OCI-LY1 (cell line): ENCODE results near the gene ESAM.

Source experiments
- EZH2 ChIP-seq: fragments of 200-600 bp; sonication (generic), shearing (Covaris generic); IDR thresholded peaks from 2 replicates; pipeline ENCODE4 v1.8.0; 2017; ENCODE audit warnings: borderline replicate concordance, mixed run types, mild to moderate bottlenecking, antibody characterized with exemption, low read length, moderate library complexity, mixed read lengths
- TF ChIP-seq, protein P1 (sequence below): fragments of 200-600 bp; sonication (generic), shearing (Covaris generic); IDR thresholded peaks from 2 replicates; pipeline ENCODE4 v1.5.1; 2017; ENCODE audit warnings: mild to moderate bottlenecking, antibody characterized with exemption, low read length, moderate library complexity, mixed read lengths

- TF ChIP-seq, protein P1, sequence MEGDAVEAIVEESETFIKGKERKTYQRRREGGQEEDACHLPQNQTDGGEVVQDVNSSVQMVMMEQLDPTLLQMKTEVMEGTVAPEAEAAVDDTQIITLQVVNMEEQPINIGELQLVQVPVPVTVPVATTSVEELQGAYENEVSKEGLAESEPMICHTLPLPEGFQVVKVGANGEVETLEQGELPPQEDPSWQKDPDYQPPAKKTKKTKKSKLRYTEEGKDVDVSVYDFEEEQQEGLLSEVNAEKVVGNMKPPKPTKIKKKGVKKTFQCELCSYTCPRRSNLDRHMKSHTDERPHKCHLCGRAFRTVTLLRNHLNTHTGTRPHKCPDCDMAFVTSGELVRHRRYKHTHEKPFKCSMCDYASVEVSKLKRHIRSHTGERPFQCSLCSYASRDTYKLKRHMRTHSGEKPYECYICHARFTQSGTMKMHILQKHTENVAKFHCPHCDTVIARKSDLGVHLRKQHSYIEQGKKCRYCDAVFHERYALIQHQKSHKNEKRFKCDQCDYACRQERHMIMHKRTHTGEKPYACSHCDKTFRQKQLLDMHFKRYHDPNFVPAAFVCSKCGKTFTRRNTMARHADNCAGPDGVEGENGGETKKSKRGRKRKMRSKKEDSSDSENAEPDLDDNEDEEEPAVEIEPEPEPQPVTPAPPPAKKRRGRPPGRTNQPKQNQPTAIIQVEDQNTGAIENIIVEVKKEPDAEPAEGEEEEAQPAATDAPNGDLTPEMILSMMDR: no peak
- no peak for TF ChIP-seq EZH2
Measured at GRCh38 chr11:124719534-124719933, 42.6 kb downstream of the ESAM start.
